HepG2 (cell line): ENCODE data around the gene BTBD7.

Experiments used
- CEBPZ ChIP-seq: IDR thresholded peaks from 2 replicates; pipeline ENCODE4 v1.6.1; 2012; ENCODE audit warnings: low read length, improper control_type of control experiment
- GLMP ChIP-seq: sonication (generic); formaldehyde crosslinking; IDR thresholded peaks from 2 replicates; pipeline ENCODE4 v1.9.0; 2021; ENCODE audit warnings: missing genetic modification reagents, mild to moderate bottlenecking, borderline replicate concordance
- MTA1 ChIP-seq: sonication (generic); formaldehyde crosslinking; IDR thresholded peaks from 2 replicates; pipeline ENCODE4 v1.4.0; 2020; ENCODE audit warnings: missing genetic modification reagents, mild to moderate bottlenecking, borderline replicate concordance
- TARDBP ChIP-seq: sonication (generic); formaldehyde crosslinking; IDR thresholded peaks from 2 replicates; pipeline ENCODE4 v1.8.0; 2022; ENCODE audit warnings: mild to moderate bottlenecking, missing genetic modification reagents
- TCF7L2 ChIP-seq: IDR thresholded peaks from 2 replicates; pipeline ENCODE4 v1.6.1; 2011; ENCODE audit warnings: mild to moderate bottlenecking, low read depth, low read length, moderate library complexity
- USF2 ChIP-seq, 2 experiments: sonication (generic) in 1 of 2; formaldehyde crosslinking in 1 of 2; IDR thresholded peaks; 2 replicates each; pipeline versions ENCODE4 v1.5.1 to v1.6.1; 2011 to 2020; ENCODE audit warnings: borderline replicate concordance in 1 of 2, low read depth in 1 of 2, low read length in 1 of 2, mild to moderate bottlenecking in 1 of 2, missing genetic modification reagents in 1 of 2, moderate library complexity in 1 of 2
- ZBTB7A ChIP-seq: sonication (generic); formaldehyde crosslinking; IDR thresholded peaks from 2 replicates; pipeline ENCODE4 v1.8.0; 2022; ENCODE audit warnings: mild to moderate bottlenecking, missing genetic modification reagents
- ZFX ChIP-seq: sonication (generic); formaldehyde crosslinking; IDR thresholded peaks from 2 replicates; pipeline ENCODE4 v1.4.0; 2020; ENCODE audit warnings: mild to moderate bottlenecking, low read depth, missing genetic modification reagents, moderate library complexity

GRCh38 chr14:93302688-93303581 lies 29.9 kb downstream of the BTBD7 start:
- TF ChIP-seq TCF7L2: no peak
- TF ChIP-seq TARDBP (CRISPR knock-in tag): no peak
- no peak for TF ChIP-seq CEBPZ
- TF ChIP-seq ZFX: no peak
- TF ChIP-seq USF2 (IDR thresholded peaks at IDR 0.05; ENCODE audit: low read depth, low read length): no peak
- TF ChIP-seq USF2 (CRISPR knock-in tag; IDR thresholded peaks at IDR 0.05; ENCODE audit: borderline replicate concordance): no peak
- no peak for TF ChIP-seq ZBTB7A
- no peak for TF ChIP-seq MTA1 (CRISPR knock-in tag)
- no peak for TF ChIP-seq GLMP
